HepG2 (cell line): ENCODE data around the gene CEACAM21. TPM values are rescaled to one million over a fixed set of nuclear protein-coding genes. Genes with fewer than 3 reads are reported as not detected.

ENCODE experiments used
- CCDC6 ChIP-seq: sonication (generic); formaldehyde crosslinking; IDR thresholded peaks from 2 replicates; pipeline ENCODE4 v1.8.1; 2022; ENCODE audit warnings: mild to moderate bottlenecking, missing genetic modification reagents, moderate library complexity
- FLYWCH1 ChIP-seq: sonication (generic); formaldehyde crosslinking; IDR thresholded peaks from 2 replicates; pipeline ENCODE4 v1.8.1; 2023; ENCODE audit warnings: mild to moderate bottlenecking, missing genetic modification reagents
- U2AF2 ChIP-seq: fragments of 200-400 bp; formaldehyde crosslinking; IDR thresholded peaks from 2 replicates; pipeline ENCODE4 v1.6.1; 2017; ENCODE audit warnings: low read depth, mild to moderate bottlenecking, low read length
- ZNF317 ChIP-seq: sonication (generic); formaldehyde crosslinking; IDR thresholded peaks from 2 replicates; pipeline ENCODE4 v1.5.0; 2020; ENCODE audit warnings: mild to moderate bottlenecking, missing genetic modification reagents
- ZNF660 ChIP-seq: sonication (generic); formaldehyde crosslinking; IDR thresholded peaks from 2 replicates; pipeline ENCODE4 v1.5.1; 2020; ENCODE audit warnings: mild to moderate bottlenecking, low read depth, missing genetic modification reagents, borderline replicate concordance
- ZNF839 ChIP-seq: sonication (generic); formaldehyde crosslinking; IDR thresholded peaks from 2 replicates; pipeline ENCODE4 v1.4.0; 2020; ENCODE audit warnings: missing genetic modification reagents, mild to moderate bottlenecking, borderline replicate concordance
- ZXDC ChIP-seq: sonication (generic); formaldehyde crosslinking; IDR thresholded peaks from 2 replicates; pipeline ENCODE4 v1.5.0; 2020; ENCODE audit warnings: mild to moderate bottlenecking, missing genetic modification reagents
- polyA plus RNA-seq, 8 experiments: library from polyadenylated mRNA; depleted of rRNA in 3 of 8; stranded (reverse) in 7 of 8; unstranded in 1 of 8; fragments of >200 nt; fragmentation: Illumina TruSeq in 4 of 8; extraction: Trizol in 4 of 8; gene quantifications; 2 replicates each; pipeline versions ENCODE4 v1.2.1 to v1.2.3, GENCODE V29; 2011 to 2016; ENCODE audit warnings: low read depth in 4 of 8, missing spikeins in 1 of 8, mixed read lengths in 1 of 8; ENCODE audit not compliant: insufficient read depth in 1 of 8
- total RNA-seq, 5 experiments: library from RNA; depleted of rRNA; stranded (reverse); fragments of >200 nt; fragmentation: Illumina TruSeq; extraction: Trizol; gene quantifications; 2 replicates each; pipeline ENCODE4 v1.2.3, GENCODE V29; 2016; ENCODE audit warnings: low read depth in 1 of 5
- TF ChIP-seq, protein P1 (sequence below): sonication (generic); formaldehyde crosslinking; IDR thresholded peaks from one replicate; pipeline ENCODE4 v1.5.1; 2020; ENCODE audit warnings: mild to moderate bottlenecking, missing genetic modification reagents; ENCODE audit errors: not compliant biosample characterization
- TF ChIP-seq, protein P2 (sequence below): sonication (generic); formaldehyde crosslinking; IDR thresholded peaks from 2 replicates; pipeline ENCODE4 v1.5.1; 2020; ENCODE audit warnings: mild to moderate bottlenecking, missing genetic modification reagents, moderate library complexity

The CEACAM21 gene
- total and polyA plus RNA-seq, 2 of the 13 experiments (the other 11 are each of a cell fraction or from before 2014, with no cell fraction given): 0.05 TPM; not detected in 1

- no peak for TF ChIP-seq ZXDC (CRISPR knock-in tag)
- no peak for TF ChIP-seq ZNF660 (CRISPR knock-in tag)
- TF ChIP-seq CCDC6 (CRISPR knock-in tag): no peak
- TF ChIP-seq, protein P1, sequence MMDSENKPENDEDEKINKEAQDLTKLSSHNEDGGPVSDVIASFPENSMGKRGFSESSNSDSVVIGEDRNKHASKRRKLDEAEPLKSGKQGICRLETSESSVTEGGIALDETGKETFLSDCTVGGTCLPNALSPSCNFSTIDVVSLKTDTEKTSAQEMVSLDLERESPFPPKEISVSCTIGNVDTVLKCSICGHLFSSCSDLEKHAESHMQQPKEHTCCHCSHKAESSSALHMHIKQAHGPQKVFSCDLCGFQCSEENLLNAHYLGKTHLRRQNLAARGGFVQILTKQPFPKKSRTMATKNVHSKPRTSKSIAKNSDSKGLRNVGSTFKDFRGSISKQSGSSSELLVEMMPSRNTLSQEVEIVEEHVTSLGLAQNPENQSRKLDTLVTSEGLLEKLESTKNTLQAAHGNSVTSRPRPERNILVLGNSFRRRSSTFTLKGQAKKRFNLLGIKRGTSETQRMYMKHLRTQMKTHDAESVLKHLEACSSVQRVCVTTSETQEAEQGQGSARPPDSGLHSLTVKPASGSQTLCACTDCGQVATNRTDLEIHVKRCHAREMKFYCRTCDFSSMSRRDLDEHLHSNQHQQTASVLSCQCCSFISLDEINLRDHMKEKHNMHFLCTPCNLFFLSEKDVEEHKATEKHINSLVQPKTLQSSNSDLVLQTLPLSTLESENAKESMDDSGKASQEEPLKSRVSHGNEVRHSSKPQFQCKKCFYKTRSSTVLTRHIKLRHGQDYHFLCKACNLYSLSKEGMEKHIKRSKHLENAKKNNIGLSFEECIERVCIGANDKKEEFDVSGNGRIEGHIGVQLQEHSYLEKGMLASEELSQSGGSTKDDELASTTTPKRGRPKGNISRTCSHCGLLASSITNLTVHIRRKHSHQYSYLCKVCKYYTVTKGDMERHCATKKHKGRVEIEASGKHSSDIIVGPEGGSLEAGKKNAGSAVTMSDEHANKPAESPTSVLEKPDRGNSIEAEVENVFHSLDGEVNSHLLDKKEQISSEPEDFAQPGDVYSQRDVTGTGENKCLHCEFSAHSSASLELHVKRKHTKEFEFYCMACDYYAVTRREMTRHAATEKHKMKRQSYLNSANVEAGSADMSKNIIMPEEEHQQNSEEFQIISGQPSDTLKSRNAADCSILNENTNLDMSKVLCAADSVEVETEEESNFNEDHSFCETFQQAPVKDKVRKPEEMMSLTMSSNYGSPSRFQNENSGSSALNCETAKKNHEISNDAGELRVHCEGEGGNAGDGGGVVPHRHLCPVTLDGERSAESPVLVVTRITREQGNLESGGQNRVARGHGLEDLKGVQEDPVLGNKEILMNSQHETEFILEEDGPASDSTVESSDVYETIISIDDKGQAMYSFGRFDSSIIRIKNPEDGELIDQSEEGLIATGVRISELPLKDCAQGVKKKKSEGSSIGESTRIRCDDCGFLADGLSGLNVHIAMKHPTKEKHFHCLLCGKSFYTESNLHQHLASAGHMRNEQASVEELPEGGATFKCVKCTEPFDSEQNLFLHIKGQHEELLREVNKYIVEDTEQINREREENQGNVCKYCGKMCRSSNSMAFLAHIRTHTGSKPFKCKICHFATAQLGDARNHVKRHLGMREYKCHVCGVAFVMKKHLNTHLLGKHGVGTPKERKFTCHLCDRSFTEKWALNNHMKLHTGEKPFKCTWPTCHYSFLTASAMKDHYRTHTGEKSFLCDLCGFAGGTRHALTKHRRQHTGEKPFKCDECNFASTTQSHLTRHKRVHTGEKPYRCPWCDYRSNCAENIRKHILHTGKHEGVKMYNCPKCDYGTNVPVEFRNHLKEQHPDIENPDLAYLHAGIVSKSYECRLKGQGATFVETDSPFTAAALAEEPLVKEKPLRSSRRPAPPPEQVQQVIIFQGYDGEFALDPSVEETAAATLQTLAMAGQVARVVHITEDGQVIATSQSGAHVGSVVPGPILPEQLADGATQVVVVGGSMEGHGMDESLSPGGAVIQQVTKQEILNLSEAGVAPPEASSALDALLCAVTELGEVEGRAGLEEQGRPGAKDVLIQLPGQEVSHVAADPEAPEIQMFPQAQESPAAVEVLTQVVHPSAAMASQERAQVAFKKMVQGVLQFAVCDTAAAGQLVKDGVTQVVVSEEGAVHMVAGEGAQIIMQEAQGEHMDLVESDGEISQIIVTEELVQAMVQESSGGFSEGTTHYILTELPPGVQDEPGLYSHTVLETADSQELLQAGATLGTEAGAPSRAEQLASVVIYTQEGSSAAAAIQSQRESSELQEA (CRISPR knock-in tag): no peak
- TF ChIP-seq ZNF317 (CRISPR knock-in tag): no peak
- no peak for TF ChIP-seq ZNF839 (CRISPR knock-in tag)
- no peak for TF ChIP-seq FLYWCH1 (CRISPR knock-in tag)
- TF ChIP-seq, protein P2, sequence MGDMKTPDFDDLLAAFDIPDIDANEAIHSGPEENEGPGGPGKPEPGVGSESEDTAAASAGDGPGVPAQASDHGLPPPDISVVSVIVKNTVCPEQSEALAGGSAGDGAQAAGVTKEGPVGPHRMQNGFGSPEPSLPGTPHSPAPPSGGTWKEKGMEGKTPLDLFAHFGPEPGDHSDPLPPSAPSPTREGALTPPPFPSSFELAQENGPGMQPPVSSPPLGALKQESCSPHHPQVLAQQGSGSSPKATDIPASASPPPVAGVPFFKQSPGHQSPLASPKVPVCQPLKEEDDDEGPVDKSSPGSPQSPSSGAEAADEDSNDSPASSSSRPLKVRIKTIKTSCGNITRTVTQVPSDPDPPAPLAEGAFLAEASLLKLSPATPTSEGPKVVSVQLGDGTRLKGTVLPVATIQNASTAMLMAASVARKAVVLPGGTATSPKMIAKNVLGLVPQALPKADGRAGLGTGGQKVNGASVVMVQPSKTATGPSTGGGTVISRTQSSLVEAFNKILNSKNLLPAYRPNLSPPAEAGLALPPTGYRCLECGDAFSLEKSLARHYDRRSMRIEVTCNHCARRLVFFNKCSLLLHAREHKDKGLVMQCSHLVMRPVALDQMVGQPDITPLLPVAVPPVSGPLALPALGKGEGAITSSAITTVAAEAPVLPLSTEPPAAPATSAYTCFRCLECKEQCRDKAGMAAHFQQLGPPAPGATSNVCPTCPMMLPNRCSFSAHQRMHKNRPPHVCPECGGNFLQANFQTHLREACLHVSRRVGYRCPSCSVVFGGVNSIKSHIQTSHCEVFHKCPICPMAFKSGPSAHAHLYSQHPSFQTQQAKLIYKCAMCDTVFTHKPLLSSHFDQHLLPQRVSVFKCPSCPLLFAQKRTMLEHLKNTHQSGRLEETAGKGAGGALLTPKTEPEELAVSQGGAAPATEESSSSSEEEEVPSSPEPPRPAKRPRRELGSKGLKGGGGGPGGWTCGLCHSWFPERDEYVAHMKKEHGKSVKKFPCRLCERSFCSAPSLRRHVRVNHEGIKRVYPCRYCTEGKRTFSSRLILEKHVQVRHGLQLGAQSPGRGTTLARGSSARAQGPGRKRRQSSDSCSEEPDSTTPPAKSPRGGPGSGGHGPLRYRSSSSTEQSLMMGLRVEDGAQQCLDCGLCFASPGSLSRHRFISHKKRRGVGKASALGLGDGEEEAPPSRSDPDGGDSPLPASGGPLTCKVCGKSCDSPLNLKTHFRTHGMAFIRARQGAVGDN (CRISPR knock-in tag): no peak
- no peak for TF ChIP-seq U2AF2
Measured at GRCh38 chr19:41588497-41589209, 12.7 kb downstream of the CEACAM21 start (continued).
